Kidney (tissue), 14 donors: Measurements from ENCODE around the gene PCYT2. TPM values are rescaled to one million over a fixed set of nuclear protein-coding genes. Genes with fewer than 3 reads are reported as not detected.

Source experiments
- DNase-seq, 5 donors: peaks; one replicate each; pipeline ENCODE4 v3.0.0-alpha.2; 2013 to 2020
- FAIRE-seq: peaks from 2 replicates; lab custom pipeline; 2012; peaks lifted over from hg19 to GRCh38; lab: Jason Lieb, UNC
- H3K27ac ChIP-seq, 2 donors: one replicate each; pipeline ENCODE4 v1.7.0; 2013; ENCODE audit warnings: low read depth in 2 of 2, low read length in 2 of 2, inconsistent platforms in 1 of 2
- H3K27me3 ChIP-seq: one replicate; pipeline ENCODE4 v1.7.1; 2013; ENCODE audit warnings: low read length, inconsistent platforms; ENCODE audit not compliant: control insufficient read depth, insufficient read depth
- H3K36me3 ChIP-seq, 3 donors: one replicate each; pipeline versions ENCODE4 v1.7.0 to v1.7.1; 2013; ENCODE audit warnings: low read length in 3 of 3, control low read depth in 1 of 3, inconsistent platforms in 1 of 3; ENCODE audit not compliant: insufficient read depth in 3 of 3, control insufficient read depth in 2 of 3
- H3K4me1 ChIP-seq, 3 donors: one replicate each; pipeline versions ENCODE4 v1.7.0 to v1.7.1; 2013; ENCODE audit warnings: low read length in 3 of 3, inconsistent platforms in 1 of 3, low read depth in 1 of 3; ENCODE audit not compliant: control insufficient read depth in 2 of 3, insufficient read depth in 2 of 3
- H3K4me3 ChIP-seq, 3 donors: one replicate each; pipeline versions ENCODE4 v1.7.0 to v1.8.1; 2013; ENCODE audit warnings: low read length in 3 of 3, control low read depth in 1 of 3, inconsistent platforms in 1 of 3
- H3K9ac ChIP-seq, 3 donors: one replicate each; pipeline versions ENCODE4 v1.7.0 to v1.7.1; 2013; ENCODE audit warnings: low read length in 3 of 3, control low read depth in 1 of 3, inconsistent platforms in 1 of 3
- H3K9me3 ChIP-seq, 3 donors: one replicate each; pipeline versions ENCODE4 v1.7.0 to v1.7.1; 2013; ENCODE audit warnings: low read length in 3 of 3, control low read depth in 1 of 3, inconsistent platforms in 1 of 3; ENCODE audit not compliant: control insufficient read depth in 2 of 3, insufficient read depth in 1 of 3
- CTCF ChIP-seq: IDR thresholded peaks from 3 replicates; pipeline ENCODE4 v1.5.1; 2012; ENCODE audit warnings: mild to moderate bottlenecking, moderate library complexity, borderline replicate concordance; ENCODE audit not compliant: insufficient read depth; ENCODE audit errors: extremely low read depth
- intact Hi-C: fragments of 100-400 bp; cut with DNase I; formaldehyde crosslinking; loops from one replicate; pipeline ENCODE4 v1.11.1; 2022
- polyA plus RNA-seq: library from polyadenylated mRNA; stranded (reverse); fragments of 350-450 nt; fragmentation: Illumina TruSeq; extraction: RNeasy Lipid Tissue Mini Kit (QIAGEN cat#74804); gene quantifications from one replicate; pipeline ENCODE4 v1.2.3, GENCODE V29; 2014; ENCODE audit warnings: low read depth, low replicate concordance; ENCODE audit not compliant: insufficient read depth
- total RNA-seq: library from RNA; stranded (reverse); fragmentation: NEBNext Ultra II Directional; extraction: Animal tissue kit (Norgen Biotek cat#: 25700); gene quantifications from one replicate; pipeline ENCODE4 v1.2.1, GENCODE V29; 2021
- donor health status: control.
- donor health status: control.
- donor health status: control.
- donor health status: control.
- donor health status: control.
- donor health status: DM: yes; HTN: yes; CAD: no.
- donor health status: Normal renal cell carcinoma (clear cell type).

PCYT2 gene
- total and polyA plus RNA-seq, 2 donors from 2014 or later, result 28.4 to 104 TPM

DNA sequence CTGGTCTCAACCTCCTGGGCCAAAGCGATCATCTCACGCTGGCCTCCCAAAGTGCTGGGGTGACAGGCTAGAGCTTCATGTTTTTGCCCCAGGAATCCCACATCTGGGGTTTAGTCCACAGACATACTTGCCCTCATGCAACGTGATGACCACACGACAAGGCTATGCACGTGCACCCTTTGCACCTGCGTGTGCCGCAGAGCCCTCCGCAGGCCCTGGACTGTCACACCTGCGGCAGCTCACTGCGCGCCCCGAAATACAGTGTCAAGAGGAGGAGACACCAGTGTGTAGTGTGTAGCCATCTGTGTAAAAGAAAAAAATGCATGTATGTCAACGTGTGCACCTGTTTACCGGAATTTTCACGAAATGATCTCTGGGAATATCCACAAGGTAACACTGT is 39.3 kb upstream of the PCYT2 start:
- Histone ChIP-seq H3K27me3 (no peaks in the 10 kb centered on the region), H3K27ac (no peak overlapping the region), H3K9me3 (no peaks in the 10 kb centered on the region), H3K36me3 (no peaks in the 10 kb centered on the region), H3K9ac (no peak overlapping the region), H3K4me1 (no peaks in the 10 kb centered on the region), H3K4me3 (no peak overlapping the region)
- DNase-seq (no peak), FAIRE-seq (no peak)
- TF ChIP-seq CTCF, result no peak
- intact Hi-C loops, result no loop called here

DNA sequence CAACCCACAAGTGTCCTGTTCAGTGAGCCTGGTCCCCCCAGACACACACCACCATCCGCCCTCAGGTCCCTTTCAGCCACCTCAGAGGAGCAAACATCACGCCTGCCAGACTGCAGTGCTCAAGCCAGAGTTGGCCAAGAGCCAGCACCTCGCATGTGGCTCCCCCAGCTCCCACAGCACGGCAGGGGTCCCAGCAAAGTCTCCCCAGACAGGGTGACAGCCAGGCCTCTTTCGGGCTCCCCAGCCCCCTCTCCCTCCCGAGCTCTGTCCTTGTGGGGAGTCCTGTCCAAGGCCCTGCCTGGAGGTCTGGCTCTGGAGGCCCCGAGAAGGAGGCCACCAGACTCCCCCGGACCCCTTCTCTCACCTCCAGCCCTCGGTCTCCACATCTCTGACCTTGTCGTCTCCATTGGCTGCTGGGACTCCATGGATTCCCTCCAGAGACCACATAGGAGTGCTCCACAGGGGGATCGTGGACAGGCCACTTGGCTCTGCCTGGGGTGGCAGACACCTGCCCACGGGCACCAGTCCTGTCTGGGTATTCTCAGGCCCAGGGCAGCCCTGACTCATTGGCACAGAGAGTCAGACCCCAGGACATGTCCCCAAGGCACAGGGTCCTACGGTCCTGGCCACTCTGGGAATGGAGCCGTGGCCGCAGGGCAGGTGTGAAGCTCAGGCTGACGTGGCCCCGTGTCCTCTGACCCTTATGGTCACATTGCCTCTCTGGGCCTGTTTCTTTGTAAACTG is 37.6 kb upstream of the PCYT2 start:
- intact Hi-C loops, result no loop called here
- Histone ChIP-seq H3K4me1 (no peaks in the 10 kb centered on the region), H3K9ac (no peak overlapping the region), H3K27me3 (no peaks in the 10 kb centered on the region), H3K27ac (no peak overlapping the region), H3K36me3 (no peaks in the 10 kb centered on the region), H3K4me3 (no peak overlapping the region), H3K9me3 (no peaks in the 10 kb centered on the region)
- TF ChIP-seq CTCF, result no peak
- DNase-seq, result no peak
- FAIRE-seq, result no peak

GRCh38 chr17:81947189-81947588 is 36.0 kb upstream of the PCYT2 start, which contains the start of gene MYADML2:
TSS of gene MYADML2 (minus strand) at chr17:81947233. CDS start at chr17:81941741, 5,492 bp downstream.
- no peak within 1 kb of the TSS for H3K27ac ChIP-seq
- no peaks in the 10 kb centered on the region for H3K27me3 ChIP-seq
- intact Hi-C loops, result no loop called here
- H3K4me3 ChIP-seq, result no peak within 1 kb of the TSS
- DNase-seq, result no peak
- H3K4me1 ChIP-seq, result no peaks in the 10 kb centered on the region
- no peak within 1 kb of the TSS for H3K9ac ChIP-seq
- no peaks in the 10 kb centered on the region for H3K9me3 ChIP-seq
- FAIRE-seq, result no peak
- no peak for TF ChIP-seq CTCF
- no peaks in the 10 kb centered on the region for H3K36me3 ChIP-seq
